Middle frontal gyrus (tissue), 1 donor: ENCODE data around the gene ZC3H7A.

Experiments
- DNase-seq: peaks from one replicate; pipeline ENCODE4 v3.0.0-alpha.2; 2015; ENCODE audit warnings: low spot score; ENCODE audit errors: extremely low spot score

Gene ZC3H7A

DNA sequence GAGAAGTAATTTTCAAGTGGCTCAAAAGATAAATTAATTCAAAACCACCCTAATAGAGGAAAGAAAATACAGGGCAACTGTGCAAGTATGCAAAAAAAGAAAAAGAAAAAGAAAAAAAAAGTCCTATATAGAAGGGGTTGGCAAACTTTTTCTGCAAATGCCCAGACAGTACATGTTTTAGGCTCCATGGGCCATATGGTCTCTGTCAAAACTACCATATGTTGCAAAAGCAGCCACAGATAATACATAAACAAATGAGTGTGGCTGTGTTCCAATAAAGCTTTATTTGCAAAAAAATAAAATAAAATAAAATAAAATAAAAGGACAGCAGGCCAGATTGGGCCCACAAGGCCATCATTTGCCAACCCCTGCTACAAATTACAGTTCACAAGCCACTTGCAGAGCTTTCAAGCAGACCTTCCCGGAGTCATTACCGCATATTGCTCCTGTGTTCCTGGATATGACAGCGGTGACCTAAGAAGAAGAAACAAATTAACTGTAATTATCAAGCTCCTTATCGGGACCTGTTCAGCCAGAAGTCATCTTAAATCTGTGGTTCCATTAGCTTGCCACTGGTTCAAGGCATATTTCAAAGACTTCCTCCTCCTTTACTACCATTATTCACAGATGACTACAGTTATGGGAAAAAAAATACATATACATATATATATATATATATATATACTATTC is 15.9 kb downstream of the ZC3H7A start:
- no peak for DNase-seq

DNA sequence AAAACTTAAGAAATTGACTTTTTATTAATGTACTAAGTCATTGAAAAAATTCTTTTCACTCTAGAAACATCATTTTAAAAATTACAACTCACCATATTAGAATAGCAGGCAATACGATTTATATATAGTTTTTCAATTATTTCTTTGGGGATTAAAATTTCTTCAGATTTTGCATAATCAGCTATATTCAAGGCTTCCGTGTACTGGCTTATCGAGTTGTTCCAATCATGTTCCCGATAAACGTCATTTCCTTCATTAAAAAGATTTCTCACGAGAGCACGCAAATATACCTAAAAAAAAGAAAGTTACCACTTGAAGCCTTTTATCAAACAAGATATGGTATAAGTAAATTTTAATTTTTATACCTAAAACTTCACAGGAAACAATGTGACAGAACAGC is 18.0 kb downstream of the ZC3H7A start:
- no peak for DNase-seq

DNA sequence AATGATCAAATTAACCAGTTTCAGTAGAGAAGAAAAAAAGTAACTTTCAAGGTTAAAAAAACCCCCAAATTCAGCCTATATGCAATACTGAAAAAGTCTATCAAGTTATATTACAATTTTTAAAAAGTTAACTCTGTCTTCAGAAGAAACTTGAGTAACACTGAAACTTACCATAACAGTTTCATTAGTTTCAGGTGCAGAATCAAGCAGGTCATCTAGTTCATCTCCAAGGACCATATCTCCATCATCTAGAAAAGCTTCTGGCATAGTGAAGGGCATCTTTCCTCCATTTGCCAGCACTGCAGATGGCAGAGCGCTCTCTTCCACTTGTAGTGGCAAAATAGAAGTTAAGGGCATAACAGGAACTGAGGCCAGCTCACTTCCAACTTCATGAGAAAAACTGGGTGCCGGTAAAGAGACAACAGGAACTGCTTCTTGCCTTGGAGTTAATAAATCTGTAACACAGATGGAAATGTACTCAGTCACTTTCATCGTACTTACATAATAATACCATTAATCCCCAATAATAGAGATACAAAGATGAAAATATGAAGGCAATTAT is 22.9 kb downstream of the ZC3H7A start:
- DNase-seq = no peak

DNA sequence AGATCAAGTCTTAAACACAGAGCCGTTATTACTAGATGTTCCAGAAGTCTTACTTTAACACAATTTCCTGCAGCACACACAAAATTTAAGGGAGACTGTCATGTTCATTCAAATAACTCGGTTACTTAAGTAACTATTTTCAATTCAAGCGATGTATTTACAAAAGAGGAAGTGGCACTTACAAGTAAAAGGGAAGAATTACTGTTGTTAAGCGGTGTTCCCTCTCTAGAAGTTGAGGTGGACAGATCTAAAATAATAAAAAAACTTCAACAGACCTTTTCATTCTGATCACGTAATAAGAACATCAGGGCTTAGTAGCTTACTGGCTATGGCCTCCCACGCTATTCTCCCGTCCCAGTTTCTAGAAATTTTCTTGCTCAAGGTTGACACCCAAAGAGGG is 28.2 kb downstream of the ZC3H7A start:
- DNase-seq = no peak

DNA sequence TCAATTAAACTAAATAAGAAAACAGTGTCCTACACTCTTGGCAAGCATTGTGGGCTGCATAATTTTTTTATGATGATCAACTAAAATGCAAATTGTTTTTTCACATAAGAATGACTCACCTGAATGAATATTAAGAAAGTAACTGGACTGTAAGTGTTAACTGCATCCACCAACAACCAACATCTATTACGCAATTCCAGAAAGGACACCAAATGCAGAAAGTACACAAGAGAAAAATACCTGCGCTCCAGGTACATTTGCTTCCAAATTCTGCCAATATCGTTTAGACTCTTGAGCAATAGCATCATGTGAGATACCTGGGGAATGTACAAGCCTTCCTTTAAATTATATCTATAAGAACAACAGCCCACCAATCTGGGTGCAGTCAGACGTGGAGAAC is 34.6 kb downstream of the ZC3H7A start:
- no peak for DNase-seq

DNA sequence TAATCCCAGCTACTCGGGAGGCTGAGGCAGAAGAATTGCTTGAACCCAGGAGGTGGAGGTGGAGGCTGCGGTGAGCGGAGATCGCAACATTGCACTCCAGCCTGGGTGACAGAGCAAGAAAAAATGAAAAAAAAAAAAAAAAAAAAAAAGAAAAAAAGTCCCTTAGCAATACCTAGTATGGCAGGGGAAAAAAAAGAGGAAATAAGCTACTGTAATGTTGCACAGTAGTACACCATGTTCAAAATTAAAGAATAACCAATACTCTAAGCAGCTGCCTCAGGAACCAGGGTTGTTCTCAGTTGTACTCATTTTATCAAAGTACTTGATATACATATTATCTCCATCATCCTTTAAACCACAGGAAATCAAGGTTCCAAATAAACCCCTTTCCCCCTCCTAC is 37.1 kb downstream of the ZC3H7A start:
- DNase-seq = no peak

DNA sequence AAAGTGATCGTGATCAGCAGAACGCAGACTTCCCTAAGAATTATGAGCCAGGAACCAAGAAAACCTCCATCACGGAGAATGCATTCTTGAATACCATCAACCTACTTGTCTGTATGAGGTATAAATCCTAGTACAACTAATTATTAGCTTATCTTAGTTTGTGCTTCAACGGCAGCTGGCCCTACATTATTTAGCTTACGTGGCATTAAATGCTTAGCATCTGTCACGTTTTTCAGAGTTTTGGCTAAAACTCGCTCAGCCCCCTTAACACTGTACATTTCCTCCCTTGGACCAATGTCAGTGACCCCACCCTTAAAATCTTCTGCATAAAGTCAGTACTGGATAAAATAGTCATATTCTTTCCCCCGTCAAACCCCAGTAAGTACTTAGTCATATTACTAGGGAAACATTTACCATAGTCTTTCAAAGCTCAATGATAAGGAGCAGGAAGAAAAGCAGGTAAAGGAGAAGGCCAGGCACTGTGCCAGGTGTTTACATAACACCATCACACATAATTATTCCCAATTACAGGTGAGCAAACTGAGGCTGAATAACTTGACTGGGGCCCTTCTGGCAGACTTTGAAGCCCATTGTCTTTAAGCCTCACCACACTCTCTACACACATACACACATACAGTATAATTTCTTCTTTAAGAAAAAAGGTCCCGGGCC is 37.8 kb downstream of the ZC3H7A start:
- no peak for DNase-seq

DNA sequence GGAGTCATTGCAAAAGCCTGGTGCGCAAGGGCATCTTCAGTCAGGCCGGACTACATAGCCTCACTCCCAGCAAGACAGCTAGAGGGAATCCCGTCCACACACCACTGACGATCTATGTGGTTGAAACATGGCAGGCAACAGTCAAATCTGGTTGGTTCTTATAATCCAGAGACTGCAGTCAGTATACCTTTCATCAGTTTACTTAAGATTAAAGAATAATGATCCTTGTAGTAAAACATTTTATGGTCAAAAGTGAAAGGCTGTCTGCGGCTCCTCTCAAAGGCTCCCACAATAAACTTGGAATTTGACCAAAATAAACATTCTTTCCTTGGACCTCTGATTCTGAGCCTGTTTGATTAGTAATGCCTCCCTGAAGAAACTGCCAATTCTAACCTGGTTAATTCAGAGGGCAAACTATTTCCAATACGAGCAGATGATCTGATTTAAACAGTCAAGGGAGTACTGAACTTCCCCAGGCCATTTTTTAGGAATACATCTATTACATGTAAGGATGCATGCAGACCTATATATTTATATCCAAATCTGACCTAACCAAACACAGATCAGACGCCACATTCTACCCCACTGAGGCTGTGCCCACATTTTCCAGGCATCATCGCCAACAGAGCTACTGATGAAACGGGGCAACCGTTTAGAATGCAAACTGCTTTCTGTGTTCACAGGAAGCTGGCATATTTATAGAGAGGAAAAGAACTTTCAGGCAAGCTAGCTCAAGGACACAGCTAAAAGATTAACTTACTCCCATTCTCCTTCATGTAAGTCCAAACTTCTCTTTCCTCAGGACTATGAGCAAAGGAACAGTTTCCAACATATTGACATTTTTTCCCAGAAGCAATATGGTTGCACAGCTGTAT is 39.1 kb downstream of the ZC3H7A start:
- DNase-seq = no peak

DNA sequence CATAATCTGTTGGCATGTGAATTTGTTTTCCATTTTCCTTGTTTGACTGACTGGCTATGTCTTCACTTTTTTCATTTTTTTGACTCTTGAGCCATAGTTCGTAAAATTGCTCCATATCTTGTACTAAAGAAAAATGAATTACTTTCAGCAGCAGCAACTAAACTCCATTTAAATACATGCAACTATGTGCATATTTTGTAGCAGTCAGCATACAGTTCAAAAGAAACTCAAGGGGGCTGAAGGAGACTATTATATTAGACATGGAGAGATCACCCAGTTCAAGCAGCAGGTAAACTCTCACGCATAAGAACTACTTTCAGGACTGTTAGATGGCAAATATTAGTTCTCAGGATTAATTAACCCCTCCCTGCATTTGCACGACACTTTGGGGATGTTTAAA is 40.8 kb downstream of the ZC3H7A start:
- DNase-seq = no peak

DNA sequence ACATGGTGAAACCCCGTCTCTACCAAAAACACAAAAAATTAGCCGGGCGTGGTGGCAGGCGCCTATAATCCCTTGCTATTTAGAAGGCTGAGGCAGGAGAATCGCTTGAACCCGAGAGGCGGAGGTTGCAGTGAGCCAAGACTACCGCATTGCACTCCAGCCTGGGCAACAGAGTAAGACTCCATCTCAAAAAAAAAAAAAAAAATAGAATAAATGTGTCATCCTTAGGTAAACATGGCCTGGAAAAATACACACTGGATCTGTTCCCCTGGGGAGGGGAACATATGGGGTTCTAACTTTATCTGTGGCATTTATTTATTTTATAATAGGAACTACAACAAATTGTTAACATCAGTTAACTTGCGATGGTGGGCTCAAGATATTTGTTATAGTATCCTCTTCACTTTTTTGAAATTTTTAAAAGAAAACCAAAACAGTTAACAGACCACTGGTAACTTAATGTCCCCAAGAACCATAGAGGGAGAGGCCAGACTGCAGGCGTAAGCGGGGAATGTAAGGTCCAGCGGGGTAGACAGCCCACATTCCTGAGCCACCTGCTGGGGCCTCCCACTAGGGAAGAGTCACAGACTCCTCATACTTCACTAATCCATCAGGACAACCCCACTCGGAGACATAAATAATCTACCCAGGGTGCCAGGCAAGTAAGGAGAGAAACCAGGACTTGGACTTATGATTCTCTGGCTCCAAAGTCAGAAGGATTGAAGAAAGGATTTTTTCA is 41.9 kb downstream of the ZC3H7A start:
- DNase-seq = no peak

DNA sequence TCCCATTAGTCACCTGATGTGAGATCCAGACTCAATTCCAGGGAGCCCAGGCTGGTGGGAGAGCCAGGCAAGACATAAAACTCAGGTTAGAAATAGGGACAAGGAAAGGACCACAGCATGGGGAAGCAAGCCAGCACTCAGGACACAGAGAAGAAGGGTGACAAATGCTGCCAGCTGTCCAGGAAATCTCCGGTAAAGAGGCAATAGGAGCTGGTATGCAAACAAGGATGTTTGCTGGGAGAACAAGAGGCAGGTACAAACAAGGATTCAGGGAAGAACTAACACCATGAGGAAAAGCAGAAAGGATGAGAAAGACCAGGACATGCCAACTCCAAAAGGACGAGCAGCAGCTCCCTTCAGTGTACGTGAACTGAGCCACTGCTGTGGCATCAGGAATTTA is 44.2 kb downstream of the ZC3H7A start:
- no peak for DNase-seq

DNA sequence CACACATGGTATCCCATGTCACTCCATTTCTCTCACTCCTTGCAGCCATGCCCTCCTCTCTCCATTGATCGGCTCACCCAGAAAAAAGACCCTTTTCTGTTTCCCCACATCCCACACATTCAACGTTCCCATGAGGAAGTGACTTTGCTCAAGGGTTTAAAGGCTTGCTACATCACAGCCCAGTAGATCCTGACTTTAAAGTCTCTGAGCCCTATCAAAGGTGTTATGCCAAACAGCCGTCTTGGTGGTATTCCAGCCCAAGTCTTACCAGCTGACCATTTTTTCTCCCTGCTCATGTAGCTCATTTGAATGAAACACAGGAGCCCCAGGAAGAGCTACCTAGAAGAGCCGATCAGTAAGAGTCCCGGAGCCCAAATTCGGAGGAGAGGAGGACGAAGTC is 47.0 kb downstream of the ZC3H7A start:
- no peak for DNase-seq

DNA sequence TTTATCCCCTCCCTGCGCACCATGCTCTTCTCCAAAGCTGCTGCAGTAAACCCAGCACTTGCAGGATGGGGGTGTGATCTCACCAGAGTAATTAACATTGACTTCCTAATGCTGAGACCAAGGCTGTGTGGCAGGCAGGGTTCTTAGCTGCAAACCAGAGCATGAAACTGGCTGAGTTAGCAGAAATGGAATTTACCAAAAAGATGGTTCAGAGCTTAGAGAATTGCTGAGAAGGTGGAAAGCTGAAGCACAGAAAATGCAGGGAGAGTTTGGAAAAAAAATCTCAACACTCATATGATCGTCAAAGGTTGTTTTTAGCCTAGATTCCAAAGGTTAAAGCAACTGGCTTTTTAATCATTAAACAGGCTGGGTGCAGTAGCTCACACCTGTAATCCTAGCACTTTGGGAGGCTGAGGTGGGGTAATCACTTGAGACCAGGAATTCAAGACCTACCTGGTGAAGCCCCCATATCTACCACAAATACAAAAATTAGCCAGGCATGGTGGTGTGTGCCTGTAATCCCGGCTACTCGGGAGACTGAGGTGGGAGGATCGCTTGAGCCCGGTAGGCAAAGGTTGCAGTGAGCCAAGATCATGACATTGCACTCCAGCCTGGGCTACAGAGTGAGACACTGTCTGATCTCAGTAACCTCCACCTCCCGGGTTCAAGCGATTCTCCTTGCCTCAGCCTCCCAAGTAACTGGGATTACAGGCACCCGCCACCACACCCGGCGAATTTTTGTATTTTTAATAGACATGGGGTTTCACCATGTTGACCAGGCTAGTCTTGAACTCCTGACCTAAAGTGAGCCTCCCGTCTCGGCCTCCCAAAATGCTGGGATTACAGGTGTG is 48.4 kb downstream of the ZC3H7A start:
- DNase-seq = no peak

DNA sequence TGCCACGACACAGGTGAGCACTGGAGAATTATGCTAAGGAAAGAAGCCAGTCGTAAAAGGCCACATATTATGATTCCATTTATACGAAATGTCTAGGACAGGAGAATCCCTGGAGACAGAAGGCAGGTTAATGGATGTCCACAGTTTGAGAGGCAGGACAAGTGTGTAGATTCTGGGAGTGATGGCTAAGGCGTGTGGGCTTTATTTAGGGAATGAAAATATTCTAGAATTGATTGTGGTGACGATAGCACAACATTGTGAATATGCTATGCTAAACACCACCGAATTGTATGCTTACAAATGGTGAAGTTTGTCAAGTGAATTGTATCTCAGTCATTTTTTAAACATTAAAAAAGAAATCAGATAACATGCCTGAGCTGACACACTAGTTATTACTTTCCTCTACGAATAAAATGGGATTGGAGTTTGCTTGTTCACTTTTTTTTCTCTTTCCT is 49.1 kb downstream of the ZC3H7A start:
- DNase-seq = no peak

DNA sequence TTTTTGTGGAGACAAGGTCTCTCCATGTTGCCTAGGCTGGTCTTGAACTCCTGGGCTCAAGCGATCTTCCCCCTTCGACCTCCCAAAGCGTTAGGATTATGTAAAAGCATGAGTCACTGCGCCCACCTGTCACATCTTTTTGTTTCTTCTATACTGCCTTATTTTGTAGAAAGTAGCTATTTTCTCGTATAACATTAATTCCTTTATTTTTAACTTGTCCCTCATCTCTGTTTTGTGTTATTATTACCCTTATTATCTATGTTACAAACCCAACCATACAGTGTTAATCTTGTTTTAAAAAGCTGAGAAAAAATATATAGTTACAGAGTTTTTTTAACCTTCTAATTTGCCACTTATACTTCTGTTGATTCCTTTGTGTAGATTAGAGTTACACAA is 53.0 kb downstream of the ZC3H7A start:
- DNase-seq = no peak

DNA sequence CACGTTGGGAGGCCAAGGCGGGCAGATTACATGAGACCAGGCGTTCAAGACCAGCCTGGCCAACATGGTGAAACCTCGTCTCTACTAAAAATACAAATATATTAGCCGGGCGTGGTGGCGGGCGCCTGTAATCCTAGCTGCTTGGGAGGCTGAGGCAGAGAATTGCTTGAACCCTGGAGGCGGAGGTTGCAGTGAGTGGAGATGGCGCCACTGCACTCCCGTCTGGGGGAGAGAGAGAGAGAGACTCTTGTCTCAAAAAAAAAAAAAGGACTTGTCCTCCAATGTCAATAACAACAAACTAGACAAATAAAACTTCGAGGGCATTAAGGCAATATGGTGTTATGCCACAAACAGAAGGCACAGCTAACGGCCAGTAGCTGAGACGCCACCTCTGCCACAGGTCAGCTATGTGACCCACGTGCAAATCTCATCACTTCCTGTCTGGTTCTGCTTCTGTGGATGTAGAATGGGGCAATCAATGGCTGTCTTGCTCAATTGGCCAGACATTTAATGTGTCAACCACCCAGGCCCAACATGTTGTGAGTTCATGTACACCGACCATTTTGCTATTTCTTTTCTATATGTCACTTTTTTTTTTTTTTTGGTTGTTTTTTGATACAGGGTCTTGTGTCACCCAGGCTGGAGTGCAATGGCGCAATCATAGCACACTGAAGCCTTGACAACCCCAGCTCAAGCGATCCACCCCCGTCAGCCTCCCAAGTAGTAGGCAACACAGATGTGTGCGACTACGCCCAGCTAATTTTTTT is 53.6 kb downstream of the ZC3H7A start:
- DNase-seq = no peak

DNA sequence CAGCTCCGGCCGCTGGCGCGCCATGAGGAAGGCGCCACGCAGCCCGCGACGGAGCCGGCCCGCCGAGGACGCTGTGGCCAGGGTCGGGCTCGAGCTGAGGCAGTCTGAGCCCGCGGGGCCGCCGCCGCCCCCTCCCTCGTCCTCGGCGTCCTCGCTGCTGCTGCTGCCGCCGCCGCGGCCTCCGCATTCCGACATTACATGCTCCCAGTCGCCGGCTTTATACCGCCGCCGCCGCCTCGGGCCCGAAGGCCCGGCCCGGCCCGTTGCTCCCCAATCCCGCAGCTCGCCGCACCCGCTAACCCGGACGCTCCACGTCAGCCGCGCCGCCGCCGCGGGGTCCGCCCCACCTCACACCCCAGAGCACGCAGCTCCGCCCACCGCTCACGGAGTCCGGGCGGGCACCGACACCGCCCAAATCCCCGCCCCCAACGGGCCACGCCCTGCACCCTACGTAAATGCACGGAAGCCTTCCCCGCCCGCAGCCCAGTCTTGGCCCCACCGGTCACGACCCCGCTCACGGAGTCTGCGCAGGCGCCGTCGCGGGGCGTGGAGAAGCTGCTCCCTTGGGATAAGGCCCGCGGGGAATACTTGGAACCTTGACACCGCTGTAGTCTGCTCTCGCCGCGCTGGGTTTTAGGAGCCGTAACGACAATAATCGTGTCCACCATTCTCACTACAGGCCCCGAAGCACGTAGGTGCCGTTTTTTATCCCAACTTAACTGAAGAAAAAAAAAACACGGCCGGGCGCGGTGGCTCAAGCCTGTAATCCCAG is 54.3 kb downstream of the ZC3H7A start, which contains the start of gene TXNDC11:
TXNDC11 (minus strand) TSS at position 322 of the 772 bp plus-strand sequence; CDS start at position 195, 127 bp downstream.
- DNase-seq = peak; percentile 92

DNA sequence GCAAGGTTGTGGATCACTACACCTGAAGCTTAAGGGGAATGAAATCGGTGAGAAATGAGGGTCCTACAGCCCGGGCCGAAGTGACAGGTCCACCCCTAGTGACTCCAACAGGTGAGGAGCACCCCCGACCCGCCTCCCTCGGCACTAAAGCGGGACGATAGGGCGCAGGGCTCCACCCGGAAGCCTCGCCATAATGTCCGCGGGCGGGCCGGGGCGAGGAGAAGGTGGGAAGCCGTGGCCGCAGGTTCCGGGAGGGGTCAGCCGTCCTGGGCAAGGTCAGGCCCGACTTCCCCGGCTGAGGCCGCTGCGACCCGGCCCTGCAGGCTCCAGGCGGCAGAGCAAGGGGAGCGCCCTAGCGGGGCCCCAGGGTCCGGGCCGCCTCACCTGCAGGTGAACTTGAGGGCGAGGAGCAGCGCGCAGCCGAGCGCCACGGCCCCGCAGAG is 54.9 kb downstream of the ZC3H7A start:
- no peak for DNase-seq

DNA sequence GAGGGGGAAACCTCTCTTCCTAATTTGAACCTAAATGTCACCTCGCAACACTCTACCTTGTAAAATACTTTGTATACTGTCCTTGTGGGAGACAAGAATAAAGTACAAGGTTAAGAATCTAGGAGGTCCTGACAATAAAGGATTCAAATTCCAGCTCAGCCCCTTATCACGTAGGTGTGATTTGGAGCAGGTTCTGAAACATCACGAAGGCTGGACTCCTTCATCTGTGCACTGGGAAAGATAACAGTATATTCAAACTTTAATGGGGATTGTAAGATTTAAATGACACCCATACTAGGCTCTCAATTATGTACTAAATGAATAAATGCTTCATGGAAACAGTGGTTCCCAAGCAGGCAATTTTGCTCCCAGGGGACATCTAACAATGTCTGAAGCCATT is 56.5 kb downstream of the ZC3H7A start:
- DNase-seq = no peak
